Measurements from ENCODE around the gene ODR4.
"Not testable (repeated sequence)": the region's sequence is repeated elsewhere in the genome, so short reads cannot be mapped to it uniquely, and the experiment has no call there.

Gene ODR4

GRCh38 chr1:186463511-186463910 is 87.9 kb downstream of the ODR4 start:
- Histone ChIP-seq H3K9ac (ENCODE audit: low read depth, low read length) (no peak overlapping the region), H3K27ac (ENCODE audit: low read length) (no peak overlapping the region), H3K27me3 (ENCODE audit: insufficient read depth, low read length) (no peaks in the 10 kb centered on the region), H3K4me1 (ENCODE audit: insufficient read depth, low read length) (no peaks in the 10 kb centered on the region), H3K4me3 (ENCODE audit: low read length) (no peak overlapping the region), H3K36me3 (ENCODE audit: insufficient read depth, low read depth, low read length) (no peaks in the 10 kb centered on the region), H3K9me3 (ENCODE audit: insufficient read depth, low read depth, low read length) (no peaks in the 10 kb centered on the region)

- Histone ChIP-seq H3K4me3 (ENCODE audit: low read length) (no peak overlapping the region), H3K27ac (ENCODE audit: low read length) (no peak overlapping the region), H3K27me3 (ENCODE audit: insufficient read depth, low read length) (no peaks in the 10 kb centered on the region), H3K36me3 (ENCODE audit: insufficient read depth, low read depth, low read length) (no peaks in the 10 kb centered on the region), H3K4me1 (ENCODE audit: insufficient read depth, low read length) (no peaks in the 10 kb centered on the region), H3K9ac (ENCODE audit: low read depth, low read length) (no peak overlapping the region), H3K9me3 (ENCODE audit: insufficient read depth, low read depth, low read length) (no peaks in the 10 kb centered on the region)
Observed at GRCh38 chr1:186463926-186464325, 88.3 kb downstream of the ODR4 start.

GRCh38 chr1:186465491-186465890 is 89.9 kb downstream of the ODR4 start:
- H3K4me3 ChIP-seq (ENCODE audit: low read length); H3K27me3 ChIP-seq (ENCODE audit: insufficient read depth, low read length); H3K9ac ChIP-seq (ENCODE audit: low read depth, low read length); H3K9me3 ChIP-seq (ENCODE audit: insufficient read depth, low read depth, low read length); H3K27ac ChIP-seq (ENCODE audit: low read length); H3K4me1 ChIP-seq (ENCODE audit: insufficient read depth, low read length); H3K36me3 ChIP-seq (ENCODE audit: insufficient read depth, low read depth, low read length): not testable (repeated sequence)

- Histone ChIP-seq H3K36me3 (ENCODE audit: insufficient read depth, low read depth, low read length) (no peaks in the 10 kb centered on the region), H3K9ac (ENCODE audit: low read depth, low read length) (no peak overlapping the region), H3K9me3 (ENCODE audit: insufficient read depth, low read depth, low read length) (no peaks in the 10 kb centered on the region), H3K27me3 (ENCODE audit: insufficient read depth, low read length) (no peaks in the 10 kb centered on the region), H3K27ac (ENCODE audit: low read length) (no peak overlapping the region), H3K4me1 (ENCODE audit: insufficient read depth, low read length) (no peaks in the 10 kb centered on the region), H3K4me3 (ENCODE audit: low read length) (no peak overlapping the region)
Observed at GRCh38 chr1:186465946-186466345, 90.3 kb downstream of the ODR4 start.
